ENCODE results near the gene SPSB4.
A peak's percentile ranks its signal among the peaks of the same experiment; 100 is the strongest.

DNA sequence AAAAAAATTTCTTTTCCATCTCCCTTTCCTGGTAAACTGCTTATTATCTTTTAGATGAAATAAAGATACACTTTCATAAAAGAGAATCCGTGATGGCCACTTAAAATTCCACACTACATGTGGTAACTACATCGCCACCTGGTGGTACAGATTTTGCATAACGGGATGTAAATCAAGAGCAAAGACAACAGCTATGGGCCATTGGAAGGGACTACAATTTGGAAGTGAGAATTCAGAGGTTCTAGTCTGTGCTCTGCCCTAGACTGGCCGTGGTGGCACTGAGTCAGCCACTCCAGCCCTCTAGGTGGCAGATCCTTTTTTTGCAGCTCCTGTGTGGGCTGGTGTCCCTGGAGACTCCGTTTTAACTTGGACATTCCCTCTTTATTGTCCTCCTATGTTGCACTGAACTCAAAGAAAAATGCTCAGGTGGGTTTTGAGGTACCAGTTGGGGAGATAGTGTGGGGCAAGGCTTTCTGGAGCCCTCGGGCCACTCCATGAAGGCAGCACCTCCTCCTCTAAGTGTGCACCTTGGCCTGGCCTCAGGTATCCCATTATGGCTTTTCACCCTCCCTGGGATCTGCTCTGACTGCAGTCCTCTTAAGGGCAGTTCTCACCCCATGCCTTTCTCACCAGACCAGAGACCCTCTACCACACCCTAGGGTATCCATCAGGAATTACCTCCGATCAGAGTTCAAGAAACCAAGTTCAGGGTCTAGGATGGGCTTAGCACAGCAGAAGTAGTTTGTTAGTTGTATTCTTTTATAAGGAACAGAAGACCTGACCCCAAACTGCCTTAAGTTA lies 54.9 kb downstream of the SPSB4 start:
- peak; percentile 38 to 72 (median 67) for TF ChIP-seq CTCF (IDR thresholded peaks at IDR 0.05)
- TF ChIP-seq EP300 (IDR thresholded peaks at IDR 0.05), result no peak
- TF ChIP-seq POLR2A (IDR thresholded peaks at IDR 0.05), result no peak
- no peak for TF ChIP-seq POLR2AphosphoS5 (IDR thresholded peaks at IDR 0.05)
